KOPT-K1 (cell line): Measurements from ENCODE around the gene MXD3.
"Not testable (repeated sequence)": the region's sequence is repeated elsewhere in the genome, so short reads cannot be mapped to it uniquely, and the experiment has no call there.

Experiments
- H3K27ac ChIP-seq: fragments of 200-600 bp; sonication (generic); 2 replicates; pipeline ENCODE4 v1.5.1; 2016; ENCODE audit warnings: antibody characterized with exemption, mild to moderate bottlenecking, low read depth, low read length; ENCODE audit not compliant: poor library complexity, severe bottlenecking
- H3K36me3 ChIP-seq: fragments of 200-600 bp; sonication (generic); 2 replicates; pipeline ENCODE4 v1.5.1; 2017; ENCODE audit warnings: antibody characterized with exemption, mild to moderate bottlenecking, low read length, moderate library complexity; ENCODE audit not compliant: insufficient read depth
- H3K9me3 ChIP-seq: fragments of 200-600 bp; sonication (generic); 2 replicates; pipeline ENCODE4 v1.5.1; 2017; ENCODE audit warnings: antibody characterized with exemption, low read length, mild to moderate bottlenecking; ENCODE audit not compliant: insufficient read depth, poor library complexity, severe bottlenecking

Gene MXD3

GRCh38 chr5:177291735-177292134, 20.0 kb downstream of the MXD3 start:
- Histone ChIP-seq H3K36me3 (peaks cover 99% of the 10 kb centered on the region), H3K9me3 (no peaks in the 10 kb centered on the region), H3K27ac (no peak overlapping the region)

- Histone ChIP-seq H3K9me3 (no peaks in the 10 kb centered on the region), H3K27ac (no peak overlapping the region), H3K36me3 (peaks cover 99% of the 10 kb centered on the region)
Observed at GRCh38 chr5:177290816-177291596, 20.7 kb downstream of the MXD3 start.

GRCh38 chr5:177288191-177288590, 23.5 kb downstream of the MXD3 start:
- H3K9me3 ChIP-seq = no peaks in the 10 kb centered on the region
- H3K27ac ChIP-seq = no peak overlapping the region
- H3K36me3 ChIP-seq = peaks cover 99% of the 10 kb centered on the region

- Histone ChIP-seq H3K27ac (no peak overlapping the region), H3K36me3 (peaks cover 91% of the 10 kb centered on the region)
Observed at GRCh38 chr5:177276886-177277285, 34.8 kb downstream of the MXD3 start.

GRCh38 chr5:177275883-177276282, 35.8 kb downstream of the MXD3 start:
- Histone ChIP-seq H3K36me3 (peaks cover 90% of the 10 kb centered on the region), H3K27ac (no peak overlapping the region), H3K9me3 (no peaks in the 10 kb centered on the region)

More at GRCh38 chr5:177276886-177277285, 34.8 kb downstream of the MXD3 start:
- H3K9me3 ChIP-seq = no peaks in the 10 kb centered on the region

GRCh38 chr5:177271113-177271512, 40.6 kb downstream of the MXD3 start:
- Histone ChIP-seq H3K36me3 (peaks cover 94% of the 10 kb centered on the region), H3K27ac (no peak overlapping the region), H3K9me3 (no peaks in the 10 kb centered on the region)

GRCh38 chr5:177270653-177271052, 41.0 kb downstream of the MXD3 start:
- Histone ChIP-seq H3K27ac (no peak overlapping the region), H3K9me3 (no peaks in the 10 kb centered on the region), H3K36me3 (peaks cover 94% of the 10 kb centered on the region)

- Histone ChIP-seq H3K9me3 (no peaks in the 10 kb centered on the region), H3K36me3 (peaks cover 94% of the 10 kb centered on the region), H3K27ac (no peak overlapping the region)
Observed at GRCh38 chr5:177269976-177270375, 41.7 kb downstream of the MXD3 start.

GRCh38 chr5:177269232-177269895, 42.3 kb downstream of the MXD3 start:
- peaks cover 94% of the 10 kb centered on the region for H3K36me3 ChIP-seq
- H3K9me3 ChIP-seq = no peaks in the 10 kb centered on the region
- no peak overlapping the region for H3K27ac ChIP-seq

- H3K27ac ChIP-seq = no peak overlapping the region
- peaks cover 96% of the 10 kb centered on the region for H3K36me3 ChIP-seq
Observed at GRCh38 chr5:177265395-177265794, 46.3 kb downstream of the MXD3 start.

GRCh38 chr5:177264178-177264577, 47.5 kb downstream of the MXD3 start:
- Histone ChIP-seq H3K27ac (no peak overlapping the region), H3K9me3 (no peaks in the 10 kb centered on the region), H3K36me3 (peaks cover 96% of the 10 kb centered on the region)

More at GRCh38 chr5:177265395-177265794, 46.3 kb downstream of the MXD3 start:
- no peaks in the 10 kb centered on the region for H3K9me3 ChIP-seq

GRCh38 chr5:177261510-177261909, 50.2 kb downstream of the MXD3 start:
- H3K27ac ChIP-seq = no peak overlapping the region
- H3K9me3 ChIP-seq = no peaks in the 10 kb centered on the region
- H3K36me3 ChIP-seq = peaks cover 97% of the 10 kb centered on the region

- Histone ChIP-seq H3K9me3 (no peaks in the 10 kb centered on the region), H3K27ac (no peak overlapping the region), H3K36me3 (peaks cover 97% of the 10 kb centered on the region)
Observed at GRCh38 chr5:177260961-177261360, 50.7 kb downstream of the MXD3 start.

GRCh38 chr5:177258711-177259110, 53.0 kb downstream of the MXD3 start:
- peaks cover 98% of the 10 kb centered on the region for H3K36me3 ChIP-seq
- H3K27ac ChIP-seq, H3K9me3 ChIP-seq: not testable (repeated sequence)
